KMS-11 (cell line): Measurements from ENCODE around the gene ELF1.

Experiments used
- H2AFZ ChIP-seq: fragments of 200-600 bp; sonication (generic); 2 replicates; pipeline ENCODE4 v1.6.1; 2016; ENCODE audit warnings: antibody characterized with exemption, mixed run types, low read depth
- H3K27ac ChIP-seq: fragments of 200-600 bp; sonication (generic); 2 replicates; pipeline ENCODE4 v1.6.1; 2016; ENCODE audit warnings: mild to moderate bottlenecking, mixed run types
- H3K27me3 ChIP-seq: fragments of 200-600 bp; sonication (generic); 2 replicates; pipeline ENCODE4 v1.6.1; 2017; ENCODE audit warnings: mild to moderate bottlenecking, low read depth, mixed run types, moderate library complexity; ENCODE audit not compliant: insufficient read depth
- H3K36me3 ChIP-seq: fragments of 200-600 bp; sonication (generic); 2 replicates; pipeline ENCODE4 v1.6.1; 2017; ENCODE audit warnings: mild to moderate bottlenecking, mixed run types; ENCODE audit not compliant: insufficient read depth
- H3K4me1 ChIP-seq: fragments of 200-600 bp; sonication (generic); 2 replicates; pipeline ENCODE4 v1.6.1; 2016; ENCODE audit warnings: mild to moderate bottlenecking, low read depth, mixed run types; ENCODE audit not compliant: poor library complexity, severe bottlenecking
- H3K4me2 ChIP-seq: fragments of 200-600 bp; sonication (generic); 2 replicates; pipeline ENCODE4 v1.7.0; 2016; ENCODE audit warnings: mild to moderate bottlenecking, mixed run types
- H3K4me3 ChIP-seq: fragments of 200-600 bp; sonication (generic); IDR thresholded peaks from 2 replicates; pipeline ENCODE4 v1.6.1; 2017; ENCODE audit warnings: low read depth, low read length, mixed read lengths; ENCODE audit not compliant: insufficient read depth
- H3K79me2 ChIP-seq: fragments of 200-600 bp; sonication (generic); 2 replicates; pipeline ENCODE4 v1.6.1; 2016; ENCODE audit warnings: low read depth, mixed run types; ENCODE audit not compliant: insufficient read depth
- H3K9ac ChIP-seq: fragments of 200-600 bp; sonication (generic); 2 replicates; pipeline ENCODE4 v1.6.1; 2016; ENCODE audit warnings: mild to moderate bottlenecking, mixed run types
- H4K20me1 ChIP-seq: fragments of 200-600 bp; sonication (generic); 2 replicates; pipeline ENCODE4 v1.6.1; 2016; ENCODE audit warnings: mild to moderate bottlenecking, mixed run types; ENCODE audit not compliant: insufficient read depth
- TF ChIP-seq, protein P1 (sequence below): fragments of 200-600 bp; sonication (generic); conservative IDR thresholded peaks from 2 replicates; pipeline ENCODE4 v1.6.1; 2017; ENCODE audit warnings: low read depth, mild to moderate bottlenecking, antibody characterized with exemption, low read length, moderate library complexity, mixed read lengths

The ELF1 gene

GRCh38 chr13:40958655-40959054, 60.5 kb downstream of the ELF1 start:
- no peak overlapping the region for H3K27ac ChIP-seq
- no peaks in the 10 kb centered on the region for H3K27me3 ChIP-seq
- H3K4me3 ChIP-seq = no peak overlapping the region
- TF ChIP-seq, protein P1, sequence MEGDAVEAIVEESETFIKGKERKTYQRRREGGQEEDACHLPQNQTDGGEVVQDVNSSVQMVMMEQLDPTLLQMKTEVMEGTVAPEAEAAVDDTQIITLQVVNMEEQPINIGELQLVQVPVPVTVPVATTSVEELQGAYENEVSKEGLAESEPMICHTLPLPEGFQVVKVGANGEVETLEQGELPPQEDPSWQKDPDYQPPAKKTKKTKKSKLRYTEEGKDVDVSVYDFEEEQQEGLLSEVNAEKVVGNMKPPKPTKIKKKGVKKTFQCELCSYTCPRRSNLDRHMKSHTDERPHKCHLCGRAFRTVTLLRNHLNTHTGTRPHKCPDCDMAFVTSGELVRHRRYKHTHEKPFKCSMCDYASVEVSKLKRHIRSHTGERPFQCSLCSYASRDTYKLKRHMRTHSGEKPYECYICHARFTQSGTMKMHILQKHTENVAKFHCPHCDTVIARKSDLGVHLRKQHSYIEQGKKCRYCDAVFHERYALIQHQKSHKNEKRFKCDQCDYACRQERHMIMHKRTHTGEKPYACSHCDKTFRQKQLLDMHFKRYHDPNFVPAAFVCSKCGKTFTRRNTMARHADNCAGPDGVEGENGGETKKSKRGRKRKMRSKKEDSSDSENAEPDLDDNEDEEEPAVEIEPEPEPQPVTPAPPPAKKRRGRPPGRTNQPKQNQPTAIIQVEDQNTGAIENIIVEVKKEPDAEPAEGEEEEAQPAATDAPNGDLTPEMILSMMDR = no peak
- H3K4me2 ChIP-seq = no peak overlapping the region
- 0 out of 2 replicates have a peak, but pooled peaks cover 3% of the 10 kb centered on the region for H3K36me3 ChIP-seq
- H2AFZ ChIP-seq = no peak overlapping the region
- H3K4me1 ChIP-seq = peaks cover 21% of the 10 kb centered on the region
- H4K20me1 ChIP-seq = peaks cover 11% of the 10 kb centered on the region
- peaks cover 67% of the 10 kb centered on the region for H3K79me2 ChIP-seq
- H3K9ac ChIP-seq = no peak overlapping the region

- peaks cover 5% of the 10 kb centered on the region; the same call in 1 of the 2 replicates for H4K20me1 ChIP-seq
- peaks cover 6% of the 10 kb centered on the region; the same call in 1 of the 2 replicates for H3K36me3 ChIP-seq
- peaks cover 5% of the 10 kb centered on the region for H3K4me1 ChIP-seq
- H3K27ac ChIP-seq = no peak overlapping the region
- no peak overlapping the region for H3K4me3 ChIP-seq
- H3K27me3 ChIP-seq = no peaks in the 10 kb centered on the region
- H3K79me2 ChIP-seq = peaks cover 47% of the 10 kb centered on the region; the same call in 1 of the 2 replicates
- H3K4me2 ChIP-seq = no peak overlapping the region
- TF ChIP-seq, protein P1 = no peak
- H2AFZ ChIP-seq = no peak overlapping the region
- H3K9ac ChIP-seq = no peak overlapping the region
Measured at GRCh38 chr13:40946485-40946884, 72.6 kb downstream of the ELF1 start.

DNA sequence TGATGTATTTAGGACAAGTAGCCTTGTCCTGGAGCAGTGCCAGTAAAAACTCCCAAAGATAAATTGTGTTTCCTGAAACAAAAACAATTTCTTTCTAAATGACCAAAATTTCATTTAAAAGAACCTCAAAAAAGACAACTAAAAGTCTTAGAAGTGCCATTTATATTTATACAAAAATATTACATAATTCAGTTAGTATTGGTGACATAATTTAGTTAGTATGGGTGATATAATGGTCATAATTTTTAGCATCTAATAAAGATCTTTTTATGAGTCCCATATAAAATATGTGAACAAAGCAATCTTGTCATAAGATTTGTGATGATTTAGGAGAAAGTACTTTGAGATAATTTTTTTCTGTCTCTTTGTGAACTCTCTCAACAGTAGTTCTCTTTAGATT, 76.0 kb downstream of the ELF1 start:
- Histone ChIP-seq H4K20me1 (no peaks in the 10 kb centered on the region), H3K27me3 (no peaks in the 10 kb centered on the region), H3K4me2 (no peak overlapping the region), H3K9ac (no peak overlapping the region), H3K4me1 (no peaks in the 10 kb centered on the region), H3K79me2 (peaks cover 58% of the 10 kb centered on the region; the same call in 1 of the 2 replicates), H2AFZ (no peak overlapping the region), H3K4me3 (no peak overlapping the region), H3K27ac (no peak overlapping the region), H3K36me3 (peaks cover 6% of the 10 kb centered on the region)
- TF ChIP-seq, protein P1 = no peak

GRCh38 chr13:40941581-40941980, 77.5 kb downstream of the ELF1 start:
- Histone ChIP-seq H3K4me1 (no peaks in the 10 kb centered on the region), H3K27me3 (no peaks in the 10 kb centered on the region), H3K4me3 (no peak overlapping the region), H3K36me3 (peaks cover 6% of the 10 kb centered on the region), H3K9ac (no peak overlapping the region), H2AFZ (no peak overlapping the region), H3K79me2 (peaks cover 59% of the 10 kb centered on the region; the same call in 1 of the 2 replicates), H3K4me2 (no peak overlapping the region), H3K27ac (no peak overlapping the region), H4K20me1 (no peaks in the 10 kb centered on the region)
- TF ChIP-seq, protein P1 = no peak
